Nephron progenitor cell (in vitro differentiated cells): ENCODE results near the gene CAV1.

Experiments used
- DNase-seq: peaks from one replicate; pipeline ENCODE4 v3.0.0; 2021
- H3K27ac Mint-ChIP-seq: 2 replicates; pipeline ENCODE4 v1.8.0; 2021; ENCODE audit warnings: mild to moderate bottlenecking, moderate library complexity, mixed read lengths
- H3K27me3 Mint-ChIP-seq: 2 replicates; pipeline ENCODE4 v1.8.0; 2021; ENCODE audit warnings: mild to moderate bottlenecking, low read depth, mixed read lengths; ENCODE audit not compliant: poor library complexity
- H3K36me3 Mint-ChIP-seq: 2 replicates; pipeline ENCODE4 v1.8.0; 2021; ENCODE audit warnings: low read depth, mixed read lengths
- H3K4me1 Mint-ChIP-seq: 2 replicates; pipeline ENCODE4 v1.8.0; 2021; ENCODE audit warnings: mixed read lengths
- H3K4me3 Mint-ChIP-seq: 2 replicates; pipeline ENCODE4 v1.8.0; 2021; ENCODE audit warnings: mild to moderate bottlenecking, moderate library complexity, mixed read lengths
- H3K9me3 Mint-ChIP-seq: 2 replicates; pipeline ENCODE4 v1.8.0; 2021; ENCODE audit warnings: mild to moderate bottlenecking, moderate library complexity, mixed read lengths
- TF ChIP-seq, protein P1 (sequence below): fragments of 200-600 bp; sonication (generic); IDR thresholded peaks from 2 replicates; pipeline ENCODE4 v1.5.0; 2021; ENCODE audit warnings: antibody characterized with exemption

CAV1 gene

DNA sequence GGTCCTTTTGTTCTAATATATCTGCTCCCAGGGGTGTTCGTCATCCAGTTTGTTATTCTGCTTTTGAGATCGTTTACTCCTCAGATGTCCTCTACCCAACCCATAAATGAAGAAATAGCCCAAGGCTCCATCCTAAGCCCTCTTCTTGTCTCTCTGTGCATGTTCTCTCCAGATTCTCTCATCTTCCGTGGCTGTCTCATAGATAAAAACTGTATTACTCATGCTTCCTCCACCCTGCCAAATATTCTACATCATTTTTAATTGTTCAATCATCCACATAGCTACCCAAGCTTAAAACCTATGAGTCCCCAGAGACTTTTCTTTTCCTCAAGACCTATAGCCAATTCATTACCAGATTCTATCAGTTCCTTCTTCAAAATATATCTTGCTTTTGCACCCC lies 44.9 kb downstream of the CAV1 start:
- Mint-ChIP-seq H3K27me3 (peaks cover 13% of the 10 kb centered on the region), H3K4me3 (no peak overlapping the region), H3K9me3 (no peaks in the 10 kb centered on the region), H3K4me1 (no peaks in the 10 kb centered on the region), H3K27ac (no peak overlapping the region), H3K36me3 (no peaks in the 10 kb centered on the region)
- TF ChIP-seq, protein P1, sequence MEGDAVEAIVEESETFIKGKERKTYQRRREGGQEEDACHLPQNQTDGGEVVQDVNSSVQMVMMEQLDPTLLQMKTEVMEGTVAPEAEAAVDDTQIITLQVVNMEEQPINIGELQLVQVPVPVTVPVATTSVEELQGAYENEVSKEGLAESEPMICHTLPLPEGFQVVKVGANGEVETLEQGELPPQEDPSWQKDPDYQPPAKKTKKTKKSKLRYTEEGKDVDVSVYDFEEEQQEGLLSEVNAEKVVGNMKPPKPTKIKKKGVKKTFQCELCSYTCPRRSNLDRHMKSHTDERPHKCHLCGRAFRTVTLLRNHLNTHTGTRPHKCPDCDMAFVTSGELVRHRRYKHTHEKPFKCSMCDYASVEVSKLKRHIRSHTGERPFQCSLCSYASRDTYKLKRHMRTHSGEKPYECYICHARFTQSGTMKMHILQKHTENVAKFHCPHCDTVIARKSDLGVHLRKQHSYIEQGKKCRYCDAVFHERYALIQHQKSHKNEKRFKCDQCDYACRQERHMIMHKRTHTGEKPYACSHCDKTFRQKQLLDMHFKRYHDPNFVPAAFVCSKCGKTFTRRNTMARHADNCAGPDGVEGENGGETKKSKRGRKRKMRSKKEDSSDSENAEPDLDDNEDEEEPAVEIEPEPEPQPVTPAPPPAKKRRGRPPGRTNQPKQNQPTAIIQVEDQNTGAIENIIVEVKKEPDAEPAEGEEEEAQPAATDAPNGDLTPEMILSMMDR, result no peak
- DNase-seq, result no peak

DNA sequence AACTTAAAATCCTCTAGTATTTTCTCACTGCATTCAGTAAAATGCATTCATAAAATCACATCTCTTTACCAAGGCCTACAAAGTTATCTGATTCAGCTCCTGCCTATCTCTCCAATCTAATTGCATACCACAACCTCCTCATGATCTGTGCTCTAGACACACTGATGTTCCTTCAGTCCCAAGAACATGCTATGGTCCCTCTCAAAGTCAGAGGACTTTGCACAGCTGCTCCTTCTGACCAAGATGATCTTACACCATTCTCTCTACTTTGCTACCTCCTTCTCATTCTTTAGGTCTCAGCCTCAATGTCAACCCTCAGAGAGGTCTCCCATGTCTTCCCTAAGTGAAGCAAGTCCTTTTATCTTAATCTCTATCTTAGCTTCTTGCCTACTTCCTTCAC lies 45.5 kb downstream of the CAV1 start:
- TF ChIP-seq, protein P1, result no peak
- Mint-ChIP-seq H3K36me3 (no peaks in the 10 kb centered on the region), H3K27ac (no peak overlapping the region), H3K27me3 (peaks cover 7% of the 10 kb centered on the region), H3K4me3 (no peak overlapping the region), H3K9me3 (no peaks in the 10 kb centered on the region), H3K4me1 (no peaks in the 10 kb centered on the region)
- no peak for DNase-seq

DNA sequence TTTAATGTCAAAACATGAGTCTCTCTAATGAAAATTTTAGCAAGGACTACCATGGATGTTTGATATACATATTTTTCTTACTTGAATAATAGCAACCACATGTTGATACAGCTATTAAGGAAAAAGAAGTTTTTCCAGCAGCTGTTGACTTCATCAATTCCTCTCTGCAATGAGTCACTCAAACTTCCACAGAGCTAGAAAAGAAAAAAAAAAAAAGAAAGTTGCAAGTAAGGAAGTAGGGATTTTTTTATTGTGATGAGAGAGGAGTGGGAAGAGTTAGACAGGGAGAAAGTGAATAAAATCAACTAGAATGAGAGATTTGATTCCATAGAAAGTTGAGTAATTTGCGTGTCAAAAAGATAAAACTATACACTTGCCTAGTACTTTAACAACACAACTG lies 46.2 kb downstream of the CAV1 start:
- peaks cover 6% of the 10 kb centered on the region for H3K27me3 Mint-ChIP-seq
- no peaks in the 10 kb centered on the region for H3K4me1 Mint-ChIP-seq
- H3K9me3 Mint-ChIP-seq, result no peaks in the 10 kb centered on the region
- TF ChIP-seq, protein P1, result no peak
- no peaks in the 10 kb centered on the region for H3K36me3 Mint-ChIP-seq
- DNase-seq, result no peak
- H3K27ac Mint-ChIP-seq, result no peak overlapping the region
- H3K4me3 Mint-ChIP-seq, result no peak overlapping the region

DNA sequence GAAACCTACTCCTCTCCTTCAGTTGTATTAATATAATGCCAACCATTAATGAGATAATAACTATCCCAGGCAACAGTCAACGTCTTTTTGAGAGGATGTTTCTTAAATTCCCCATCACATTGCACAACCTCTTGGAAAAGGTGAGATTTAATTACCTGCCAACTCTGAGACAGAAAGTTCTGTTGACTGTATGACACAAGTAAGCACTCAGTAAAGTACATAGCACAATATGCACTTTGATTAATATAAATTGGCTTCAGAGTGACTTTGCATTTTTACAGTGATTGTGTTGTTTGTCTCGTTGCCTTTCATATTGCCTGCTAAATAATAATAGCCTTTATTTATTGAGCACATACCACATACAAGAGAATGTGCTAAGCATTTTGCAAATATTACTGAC lies 46.7 kb downstream of the CAV1 start:
- TF ChIP-seq, protein P1, result no peak
- Mint-ChIP-seq H3K36me3 (no peaks in the 10 kb centered on the region), H3K4me1 (no peaks in the 10 kb centered on the region), H3K4me3 (no peak overlapping the region), H3K9me3 (no peaks in the 10 kb centered on the region), H3K27ac (no peak overlapping the region), H3K27me3 (peaks cover 6% of the 10 kb centered on the region)
- no peak for DNase-seq

DNA sequence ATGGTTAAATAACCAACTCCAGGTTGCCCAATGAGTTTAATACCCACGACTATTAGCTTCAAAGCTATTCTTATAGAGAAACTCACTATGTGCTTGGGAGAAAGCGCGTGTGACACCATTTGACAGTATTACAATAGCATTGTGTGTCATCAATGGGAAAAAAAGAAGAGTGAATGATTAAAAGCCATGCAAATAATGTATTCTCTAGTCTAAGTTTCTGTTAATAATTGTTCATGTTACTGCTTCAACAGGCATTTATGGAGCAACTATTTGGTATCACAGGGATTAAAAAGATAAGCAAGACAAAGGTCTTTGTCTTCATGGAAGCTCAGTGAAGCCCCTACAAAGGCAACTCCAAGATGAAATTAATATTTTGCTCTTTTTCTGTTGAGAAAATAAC lies 47.2 kb downstream of the CAV1 start:
- no peaks in the 10 kb centered on the region for H3K36me3 Mint-ChIP-seq
- no peak overlapping the region for H3K4me3 Mint-ChIP-seq
- H3K27ac Mint-ChIP-seq, result no peak overlapping the region
- no peaks in the 10 kb centered on the region for H3K9me3 Mint-ChIP-seq
- H3K27me3 Mint-ChIP-seq, result peaks cover 6% of the 10 kb centered on the region
- TF ChIP-seq, protein P1, result no peak
- no peaks in the 10 kb centered on the region for H3K4me1 Mint-ChIP-seq
- no peak for DNase-seq

DNA sequence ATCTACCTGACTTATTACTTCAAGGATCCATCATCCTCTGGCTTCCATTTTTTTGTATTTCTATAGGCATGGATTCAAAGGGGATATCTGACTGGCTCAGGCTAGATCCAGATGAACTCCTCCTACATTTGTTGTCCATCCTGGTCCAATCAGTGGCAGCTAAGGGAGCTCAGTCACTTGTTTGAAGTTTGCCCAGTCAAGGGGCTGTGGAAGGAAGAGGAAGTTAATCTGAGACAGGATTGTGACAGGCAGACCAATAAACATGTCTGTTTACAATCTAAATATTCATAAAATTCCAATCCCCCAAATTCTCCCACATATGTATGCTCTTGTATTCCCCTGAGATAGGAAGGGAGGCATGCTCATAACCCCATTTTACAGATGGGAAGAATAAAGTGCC lies 48.7 kb downstream of the CAV1 start:
- no peak overlapping the region for H3K27ac Mint-ChIP-seq

More for the DNA sequence above, 48.7 kb downstream of the CAV1 start:
- Mint-ChIP-seq H3K27me3 (peaks cover 8% of the 10 kb centered on the region), H3K9me3 (peaks cover 4% of the 10 kb centered on the region), H3K36me3 (no peaks in the 10 kb centered on the region), H3K4me3 (no peak overlapping the region), H3K4me1 (no peaks in the 10 kb centered on the region)
- TF ChIP-seq, protein P1, result no peak
- DNase-seq, result no peak
